Measurements from ENCODE around the gene ARVCF. TPM values are rescaled to one million over a fixed set of nuclear protein-coding genes. Genes with fewer than 3 reads are reported as not detected.

ARVCF gene
- total and polyA plus RNA-seq, 2 donors (not counting 3 experiments of a cell fraction or from before 2014, with no cell fraction given): 81.3 to 105 TPM

DNA sequence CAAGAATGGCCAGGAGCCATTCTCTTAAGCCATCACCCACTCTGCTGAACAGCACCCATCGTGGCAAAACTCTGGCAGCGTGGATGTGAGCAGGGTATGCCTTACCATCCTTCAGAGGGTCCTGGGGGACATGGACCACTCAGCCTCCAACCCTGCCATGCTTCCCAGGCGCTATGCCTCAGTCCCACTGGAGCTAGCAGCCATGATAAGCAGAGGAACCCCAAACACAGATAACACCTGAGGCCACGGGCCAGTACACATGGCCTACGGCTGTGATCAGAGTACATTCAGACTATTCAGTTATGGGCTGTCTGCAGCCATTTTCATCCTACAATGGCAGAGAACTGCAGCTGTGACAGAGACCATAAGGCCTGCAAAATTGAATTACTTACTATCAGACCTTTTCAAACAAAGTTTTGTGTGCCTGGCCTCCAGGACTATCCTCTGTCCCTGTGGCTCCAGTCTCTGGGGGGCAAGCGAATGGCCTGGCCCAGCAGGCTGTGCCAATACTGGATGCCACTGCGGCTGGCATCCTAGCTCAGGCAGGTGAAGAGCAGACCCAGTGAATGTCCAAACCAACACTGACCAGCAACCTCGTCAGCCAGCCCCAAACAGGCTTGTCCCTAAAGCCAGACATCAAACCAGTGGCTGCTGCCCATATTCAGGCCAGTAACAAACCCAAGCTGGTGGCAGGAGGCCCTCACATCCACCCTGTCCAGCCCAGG is 6.9 kb downstream of the ARVCF start:
- H3K27me3 ChIP-seq (ENCODE audit: control insufficient read depth in 2 of 2, insufficient read depth in 2 of 2, low read length in 2 of 2): no peaks in the 10 kb centered on the region
- H4K20me1 ChIP-seq (replicated peaks; ENCODE audit: control insufficient read depth, extremely low read depth, insufficient read depth, low read length): no peaks in the 10 kb centered on the region
- intact Hi-C loops (cut with micrococcal nuclease) (no loop called here), dilution Hi-C loops (cut with MboI; ENCODE audit: extremely low pct_ligation_motif_present, low sequenced_read_pairs) (no loop called here)
- POLR2A ChIA-PET: no interaction called here
- H3K9ac ChIP-seq (replicated peaks; ENCODE audit: extremely low read depth, insufficient read depth, low read length): no peak overlapping the region
- H3K9me1 ChIP-seq (replicated peaks; ENCODE audit: control insufficient read depth, extremely low read depth, insufficient read depth, low read length): no peaks in the 10 kb centered on the region
- CTCF ChIA-PET: interaction anchor here (7.3 kb wide), 1 partner anchor 40 kb away, joined by 304 read pairs; no protein-coding TSS in a partner anchor
- H3K4me1 ChIP-seq (ENCODE audit: control insufficient read depth, extremely low read depth, insufficient read depth, low read length): no peaks in the 10 kb centered on the region
- TF ChIP-seq, protein P1, sequence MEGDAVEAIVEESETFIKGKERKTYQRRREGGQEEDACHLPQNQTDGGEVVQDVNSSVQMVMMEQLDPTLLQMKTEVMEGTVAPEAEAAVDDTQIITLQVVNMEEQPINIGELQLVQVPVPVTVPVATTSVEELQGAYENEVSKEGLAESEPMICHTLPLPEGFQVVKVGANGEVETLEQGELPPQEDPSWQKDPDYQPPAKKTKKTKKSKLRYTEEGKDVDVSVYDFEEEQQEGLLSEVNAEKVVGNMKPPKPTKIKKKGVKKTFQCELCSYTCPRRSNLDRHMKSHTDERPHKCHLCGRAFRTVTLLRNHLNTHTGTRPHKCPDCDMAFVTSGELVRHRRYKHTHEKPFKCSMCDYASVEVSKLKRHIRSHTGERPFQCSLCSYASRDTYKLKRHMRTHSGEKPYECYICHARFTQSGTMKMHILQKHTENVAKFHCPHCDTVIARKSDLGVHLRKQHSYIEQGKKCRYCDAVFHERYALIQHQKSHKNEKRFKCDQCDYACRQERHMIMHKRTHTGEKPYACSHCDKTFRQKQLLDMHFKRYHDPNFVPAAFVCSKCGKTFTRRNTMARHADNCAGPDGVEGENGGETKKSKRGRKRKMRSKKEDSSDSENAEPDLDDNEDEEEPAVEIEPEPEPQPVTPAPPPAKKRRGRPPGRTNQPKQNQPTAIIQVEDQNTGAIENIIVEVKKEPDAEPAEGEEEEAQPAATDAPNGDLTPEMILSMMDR (IDR thresholded peaks at IDR 0.05; ENCODE audit: extremely low read depth in 1 of 2, insufficient read depth in 1 of 2, low read depth in 1 of 2, low read length in 2 of 2): no peak
- TF ChIP-seq JUN (IDR thresholded peaks at IDR 0.05; ENCODE audit: borderline replicate concordance, insufficient read depth, insufficient read length, low read depth) (no peak), GATA2 (IDR thresholded peaks at IDR 0.05; ENCODE audit: insufficient read depth, insufficient read length, low read depth, low read length) (no peak), POLR2A (IDR thresholded peaks at IDR 0.05; ENCODE audit: low read depth, low read length) (no peak), EZH2 (IDR thresholded peaks at IDR 0.05; ENCODE audit: borderline replicate concordance, low read depth, low read length, severe bottlenecking) (no peak), POLR2AphosphoS5 (IDR thresholded peaks at IDR 0.05; ENCODE audit: insufficient read depth, low read depth, low read length) (no peak), FOS (IDR thresholded peaks at IDR 0.05; ENCODE audit: borderline replicate concordance, insufficient read depth, low read length) (no peak), MAX (IDR thresholded peaks at IDR 0.05; ENCODE audit: insufficient read depth, insufficient read length) (no peak), MYC (IDR thresholded peaks at IDR 0.05; ENCODE audit: low read depth, low read length) (no peak)
- no peak overlapping the region for H3K4me2 ChIP-seq (ENCODE audit: insufficient read depth, low read length)
- BruUV-seq (replicated peaks): no TSS peak
- no peaks in the 10 kb centered on the region for H3K79me2 ChIP-seq (ENCODE audit: control insufficient read depth, insufficient read depth, low read length)
- no peak overlapping the region for H2AFZ ChIP-seq (ENCODE audit: low read depth, low read length)
- H3K36me3 ChIP-seq (ENCODE audit: control insufficient read depth in 2 of 2, extremely low read depth in 1 of 2, insufficient read depth in 2 of 2, low read length in 2 of 2): no peaks in the 10 kb centered on the region
- FAIRE-seq (no peak), DNase-seq (ENCODE audit: low read depth, low spot score) (no peak)
- H3K4me3 ChIP-seq (replicated peaks in 1 of 3; ENCODE audit: insufficient read depth in 1 of 3, low read depth in 1 of 3, low read length in 3 of 3): no peak overlapping the region
- no peaks in the 10 kb centered on the region for H3K9me3 ChIP-seq (replicated peaks; ENCODE audit: control insufficient read depth, insufficient read depth, low read length)
- H3K27ac ChIP-seq (ENCODE audit: insufficient read depth, low read depth, low read length): no peak overlapping the region

Measured in endothelial cell of umbilical vein (primary cell).